HG02981 (cell line): ENCODE measurements around the gene ADGRA3.

ENCODE experiments used
- ATAC-seq: cut with Tn5 transposase; IDR thresholded peaks from one replicate; pipeline ENCODE4 v1.9.1; 2021; ENCODE audit warnings: mild to moderate bottlenecking, moderate library complexity; ENCODE audit not compliant: unreplicated experiment

ADGRA3 gene, protein sequence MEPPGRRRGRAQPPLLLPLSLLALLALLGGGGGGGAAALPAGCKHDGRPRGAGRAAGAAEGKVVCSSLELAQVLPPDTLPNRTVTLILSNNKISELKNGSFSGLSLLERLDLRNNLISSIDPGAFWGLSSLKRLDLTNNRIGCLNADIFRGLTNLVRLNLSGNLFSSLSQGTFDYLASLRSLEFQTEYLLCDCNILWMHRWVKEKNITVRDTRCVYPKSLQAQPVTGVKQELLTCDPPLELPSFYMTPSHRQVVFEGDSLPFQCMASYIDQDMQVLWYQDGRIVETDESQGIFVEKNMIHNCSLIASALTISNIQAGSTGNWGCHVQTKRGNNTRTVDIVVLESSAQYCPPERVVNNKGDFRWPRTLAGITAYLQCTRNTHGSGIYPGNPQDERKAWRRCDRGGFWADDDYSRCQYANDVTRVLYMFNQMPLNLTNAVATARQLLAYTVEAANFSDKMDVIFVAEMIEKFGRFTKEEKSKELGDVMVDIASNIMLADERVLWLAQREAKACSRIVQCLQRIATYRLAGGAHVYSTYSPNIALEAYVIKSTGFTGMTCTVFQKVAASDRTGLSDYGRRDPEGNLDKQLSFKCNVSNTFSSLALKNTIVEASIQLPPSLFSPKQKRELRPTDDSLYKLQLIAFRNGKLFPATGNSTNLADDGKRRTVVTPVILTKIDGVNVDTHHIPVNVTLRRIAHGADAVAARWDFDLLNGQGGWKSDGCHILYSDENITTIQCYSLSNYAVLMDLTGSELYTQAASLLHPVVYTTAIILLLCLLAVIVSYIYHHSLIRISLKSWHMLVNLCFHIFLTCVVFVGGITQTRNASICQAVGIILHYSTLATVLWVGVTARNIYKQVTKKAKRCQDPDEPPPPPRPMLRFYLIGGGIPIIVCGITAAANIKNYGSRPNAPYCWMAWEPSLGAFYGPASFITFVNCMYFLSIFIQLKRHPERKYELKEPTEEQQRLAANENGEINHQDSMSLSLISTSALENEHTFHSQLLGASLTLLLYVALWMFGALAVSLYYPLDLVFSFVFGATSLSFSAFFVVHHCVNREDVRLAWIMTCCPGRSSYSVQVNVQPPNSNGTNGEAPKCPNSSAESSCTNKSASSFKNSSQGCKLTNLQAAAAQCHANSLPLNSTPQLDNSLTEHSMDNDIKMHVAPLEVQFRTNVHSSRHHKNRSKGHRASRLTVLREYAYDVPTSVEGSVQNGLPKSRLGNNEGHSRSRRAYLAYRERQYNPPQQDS (N-terminal part only)

DNA sequence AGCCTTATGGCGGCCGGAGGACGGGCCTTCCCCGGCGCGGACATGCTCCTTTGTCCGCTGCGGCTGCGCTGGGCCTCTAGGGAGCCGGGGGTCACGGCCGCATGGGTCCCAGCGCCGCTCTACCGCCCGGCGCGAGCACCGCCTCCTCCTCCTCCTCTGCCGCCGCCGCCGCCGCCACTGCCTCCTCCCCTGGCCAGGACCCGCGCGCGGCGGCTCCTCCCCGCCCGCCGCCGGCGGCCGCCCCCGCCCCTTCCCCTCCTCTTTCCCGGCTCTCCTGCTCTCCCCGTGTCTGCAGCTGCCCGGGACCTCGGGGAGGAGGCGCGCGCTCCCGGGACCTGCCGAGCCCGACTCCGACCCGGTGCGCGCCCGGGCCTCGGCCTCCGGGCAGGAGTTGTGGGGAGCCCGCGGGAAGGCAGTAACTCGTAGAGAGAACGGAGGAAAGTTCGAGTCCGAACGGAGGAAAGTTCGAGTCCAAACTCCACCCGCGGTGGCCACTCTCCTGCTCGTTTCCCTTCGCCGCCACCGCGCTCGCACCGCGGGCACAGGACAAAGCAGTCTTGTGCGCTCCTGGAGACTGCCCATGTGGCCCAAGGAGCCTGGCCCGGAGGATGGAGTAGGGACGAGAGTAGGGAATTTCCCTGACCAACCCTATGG is at the start of gene ADGRA3:
Gene ADGRA3 (minus strand): TSS at position 179 of the 654 bp plus-strand sequence. CDS start 282 bp downstream, outside the sequence.
- peak; percentile 54 for ATAC-seq

DNA sequence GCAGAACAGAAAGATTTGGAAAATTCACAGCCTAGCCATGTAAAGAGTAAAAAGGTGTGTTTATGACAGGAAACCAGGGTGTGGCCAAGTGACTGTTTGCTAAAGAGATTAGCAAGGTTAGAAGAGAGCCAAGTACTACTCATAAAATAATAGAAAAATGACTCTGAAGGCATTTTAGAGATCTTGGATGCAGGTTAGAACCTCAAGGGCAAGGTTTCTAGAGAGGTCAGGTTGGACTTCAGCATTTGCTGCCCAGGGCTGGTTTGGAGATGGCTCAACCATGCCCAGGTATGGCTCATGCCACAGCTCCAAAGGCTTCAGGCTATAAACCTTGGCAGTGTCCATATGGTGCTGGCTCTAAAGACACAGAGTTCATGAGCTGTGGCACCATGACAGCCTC is 40.6 kb upstream of the ADGRA3 start:
- no peak for ATAC-seq

DNA sequence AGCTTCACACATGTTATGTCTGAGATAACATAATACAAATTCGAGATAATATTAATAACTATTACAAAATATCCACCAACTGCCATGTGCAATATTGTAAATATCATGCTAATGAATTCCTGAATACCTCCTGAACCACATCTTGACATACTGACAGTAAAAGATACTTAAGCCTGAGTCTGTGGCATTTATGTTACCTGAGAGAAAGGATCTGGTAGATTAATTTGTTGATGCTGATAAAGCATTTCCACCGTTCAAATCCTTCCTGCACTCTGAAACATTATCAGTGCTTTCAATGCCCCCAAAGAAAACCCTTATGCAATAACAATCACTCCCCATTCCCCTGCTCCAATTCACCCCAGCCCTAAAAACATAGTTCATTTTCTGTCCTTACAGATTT is 38.8 kb upstream of the ADGRA3 start:
- no peak for ATAC-seq

DNA sequence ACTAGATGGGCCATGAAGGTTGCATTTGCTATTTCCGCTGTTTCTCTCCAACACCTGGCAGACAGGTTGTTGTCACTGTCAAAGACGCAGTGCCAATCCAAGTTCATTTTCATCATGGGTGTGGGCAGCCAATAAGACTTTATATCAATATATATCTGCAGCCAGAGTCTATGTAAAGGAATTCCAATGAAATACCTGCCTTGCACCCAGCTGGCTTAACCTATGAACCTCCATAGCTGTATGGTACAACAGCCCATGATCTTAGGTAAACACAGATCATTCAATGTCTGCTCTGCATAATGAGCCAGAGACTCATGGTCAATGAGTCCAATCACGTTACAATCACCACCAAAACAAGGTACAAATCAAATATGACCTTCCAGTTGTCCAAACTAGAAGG is 37.7 kb upstream of the ADGRA3 start:
- ATAC-seq: no peak

DNA sequence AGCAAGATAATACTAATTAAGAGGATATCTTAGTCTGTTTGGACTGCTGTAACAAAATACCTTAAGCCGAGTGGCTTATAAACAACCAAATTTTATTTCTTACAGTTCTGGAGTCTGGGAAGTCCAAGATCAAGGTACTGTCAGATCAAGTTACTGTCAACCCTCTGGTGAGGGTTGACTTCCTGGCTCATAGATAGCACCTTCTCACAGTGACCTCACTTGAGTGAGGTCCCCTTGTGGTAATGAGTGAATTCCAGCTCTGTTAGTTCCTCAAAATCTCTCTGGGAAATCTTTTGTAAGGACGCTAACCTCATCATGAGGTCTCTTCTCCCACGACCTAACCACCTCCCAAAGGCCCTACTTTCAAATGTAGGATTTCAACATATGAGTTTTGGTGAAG is 36.9 kb upstream of the ADGRA3 start:
- ATAC-seq: no peak

DNA sequence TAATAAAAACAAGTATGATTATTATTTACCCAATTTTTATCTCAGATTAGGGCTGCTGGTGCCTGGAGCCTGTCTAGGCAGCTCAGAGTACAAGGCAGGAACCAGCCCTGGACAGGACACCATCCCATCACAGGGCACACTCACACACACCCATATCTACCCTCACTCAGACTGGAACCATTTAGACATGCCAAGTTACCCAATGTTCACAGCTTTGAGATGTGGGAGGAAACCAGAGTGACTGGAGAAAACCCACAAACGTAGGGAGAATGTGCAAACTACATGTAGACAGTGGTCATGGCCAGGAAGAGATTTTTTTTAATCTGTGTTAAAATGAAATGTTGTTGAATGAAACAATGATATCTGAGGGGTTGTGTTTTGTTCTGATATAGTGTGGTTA is 35.7 kb upstream of the ADGRA3 start:
- no peak for ATAC-seq

DNA sequence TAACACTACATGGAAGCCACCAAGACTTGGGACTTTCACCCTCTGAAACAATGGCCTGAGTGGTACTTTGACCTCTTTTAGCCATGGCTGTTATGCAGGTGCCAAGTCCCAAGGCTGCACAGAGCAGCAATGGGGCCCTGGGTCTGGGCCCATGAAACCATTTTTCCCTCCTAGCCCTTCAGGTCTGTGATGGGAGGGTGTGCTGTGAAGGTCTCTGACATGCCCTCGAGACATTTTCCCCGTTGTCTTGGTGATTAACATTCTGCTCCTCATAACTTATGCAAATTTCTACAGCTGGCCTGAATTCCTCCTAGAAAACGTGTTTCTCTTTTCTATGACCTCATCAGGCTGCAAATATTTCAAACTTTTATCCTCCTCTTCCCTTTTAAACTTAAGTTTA is 30.4 kb upstream of the ADGRA3 start:
- ATAC-seq: no peak

DNA sequence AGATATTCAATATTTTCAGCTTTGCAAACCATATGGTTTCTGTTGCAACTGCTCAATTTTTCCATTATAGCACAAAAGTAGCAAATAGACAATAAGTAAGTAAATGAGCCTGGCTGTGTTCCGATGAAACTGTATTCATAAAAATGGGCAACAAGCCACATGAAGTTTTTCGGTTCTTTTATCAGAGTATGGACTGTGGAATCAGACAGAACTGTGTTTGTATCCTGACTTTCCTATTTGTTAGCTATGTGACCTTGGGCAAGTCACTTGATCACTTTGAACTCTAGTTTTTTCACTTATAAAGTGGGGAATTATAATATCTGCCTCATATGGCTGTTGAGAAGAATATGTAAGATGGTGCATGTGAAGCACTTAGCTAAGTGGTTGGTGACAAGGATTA is 23.4 kb upstream of the ADGRA3 start:
- ATAC-seq: no peak

DNA sequence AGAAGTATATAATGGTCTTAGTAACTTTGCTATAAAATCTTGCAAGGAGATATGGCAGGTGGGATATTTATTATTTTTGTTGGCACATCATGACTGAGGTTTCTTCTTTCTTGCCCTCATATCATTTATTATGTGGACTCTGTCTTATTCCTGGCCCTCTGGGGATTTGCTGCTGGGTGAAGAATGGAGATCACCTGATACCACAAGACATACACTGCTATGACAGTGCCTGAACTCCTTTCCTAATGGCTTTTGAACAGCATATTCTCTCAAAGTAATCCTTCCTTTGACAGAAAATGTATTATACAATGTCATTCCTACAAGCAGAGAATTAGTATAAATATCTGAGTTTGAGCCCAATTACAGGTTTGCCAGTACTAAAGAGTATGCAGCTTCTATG is 22.0 kb upstream of the ADGRA3 start:
- no peak for ATAC-seq

DNA sequence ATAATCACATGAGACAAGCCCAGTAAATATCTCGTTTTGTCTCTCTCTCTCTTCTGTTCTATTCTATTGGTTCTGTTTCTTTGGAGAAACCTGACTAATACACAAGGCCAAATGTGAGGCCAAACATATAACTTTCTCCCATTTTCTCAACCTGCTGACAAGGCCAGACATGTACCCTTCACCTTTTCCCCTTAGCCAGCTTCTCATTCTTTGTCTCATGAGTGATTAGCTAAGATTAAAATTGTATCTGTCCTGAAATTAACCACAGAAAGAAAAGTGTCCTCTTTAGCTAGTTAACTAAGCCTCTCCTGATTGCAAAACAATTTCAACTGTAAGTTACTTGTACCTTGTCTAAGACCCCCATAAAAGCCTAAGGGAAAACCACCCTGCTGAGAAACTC is 18.5 kb upstream of the ADGRA3 start:
- no peak for ATAC-seq

DNA sequence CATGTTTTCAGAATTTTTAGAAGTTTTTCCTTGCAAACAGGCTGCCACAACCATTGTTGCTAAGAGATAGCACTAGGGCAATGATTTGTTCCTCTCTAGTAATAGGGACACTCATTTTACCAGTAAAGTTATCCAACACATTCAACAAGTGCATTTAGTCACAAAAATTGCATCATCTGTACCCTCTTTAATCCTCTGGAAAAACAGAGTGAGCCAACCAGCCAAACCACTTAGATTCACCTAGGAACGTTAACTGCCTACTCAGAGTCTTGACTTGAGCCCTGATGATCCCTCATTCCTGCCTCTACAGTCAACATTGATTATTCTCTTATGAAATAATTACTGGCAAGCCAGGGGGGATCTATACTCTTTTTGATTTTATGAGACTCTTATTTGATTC is 17.0 kb upstream of the ADGRA3 start:
- ATAC-seq: no peak

DNA sequence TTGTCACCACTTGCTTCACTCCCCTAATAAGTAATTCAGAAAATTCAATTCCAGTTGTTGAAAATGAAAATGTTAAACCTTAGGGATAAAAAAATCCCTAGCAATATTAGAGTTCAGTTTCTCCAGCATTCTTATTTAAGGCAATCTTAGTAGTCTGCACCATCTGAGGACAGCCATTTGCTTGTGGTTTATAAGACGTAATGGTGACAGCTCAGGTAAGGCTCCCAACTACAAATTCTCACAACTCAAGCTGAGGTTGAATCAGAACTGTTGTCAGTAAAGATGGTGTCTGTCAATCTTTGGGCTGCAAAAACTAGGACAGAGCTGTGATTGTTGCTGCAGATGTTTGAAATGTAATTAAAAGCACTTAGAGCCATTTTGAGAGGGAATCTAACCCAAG is 16.3 kb upstream of the ADGRA3 start:
- no peak for ATAC-seq

DNA sequence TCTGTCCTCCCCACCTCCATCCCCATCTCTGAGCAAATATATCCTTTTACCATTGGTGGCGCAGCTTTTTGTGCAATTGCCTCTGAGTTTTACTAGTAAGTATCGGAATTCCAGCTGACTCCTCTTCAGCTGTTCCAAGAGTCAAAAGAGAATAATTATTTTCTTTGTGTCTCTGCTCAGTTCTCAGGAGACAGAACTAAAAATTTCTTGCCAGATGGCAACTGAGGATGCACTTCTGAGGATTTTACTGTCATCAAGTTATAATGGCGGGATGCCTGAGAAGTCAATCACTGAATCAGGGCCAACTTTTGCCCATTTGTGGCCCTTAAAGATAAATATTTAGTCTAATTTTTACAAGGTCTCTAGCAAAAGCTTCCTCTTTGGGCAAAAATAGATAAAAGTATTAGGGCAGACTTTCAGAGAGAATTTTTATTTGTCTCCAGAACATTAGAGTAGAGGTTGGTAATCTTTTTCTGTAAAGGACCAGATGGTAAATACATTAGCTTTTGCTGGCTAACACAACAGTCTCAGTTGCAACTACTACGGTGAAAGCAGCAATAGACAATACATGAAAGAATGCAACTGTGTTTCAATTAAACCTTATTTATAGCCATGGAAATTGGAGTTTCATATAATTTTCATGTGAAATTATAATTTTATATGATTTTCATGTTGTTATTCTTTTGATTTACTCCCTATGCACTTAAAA is 15.6 kb upstream of the ADGRA3 start:
- ATAC-seq: no peak

DNA sequence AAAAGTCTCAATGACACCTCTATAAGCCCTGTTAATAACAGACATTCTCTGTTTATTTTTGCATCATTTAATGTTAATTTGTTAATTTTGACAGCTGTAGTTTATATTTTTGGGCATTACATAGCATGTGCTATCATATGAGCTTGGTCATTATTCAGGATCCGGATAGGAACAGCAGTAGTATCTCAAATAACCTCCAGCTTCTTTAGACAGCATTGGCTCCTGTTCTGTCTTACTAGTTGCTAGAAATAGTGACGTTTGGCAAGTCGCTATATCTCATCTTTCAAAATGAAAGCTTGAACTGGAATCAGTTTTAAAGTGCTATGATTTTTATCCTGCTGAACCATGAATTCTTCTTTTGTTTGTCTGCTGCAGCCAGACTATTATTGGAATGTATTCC is 9.0 kb upstream of the ADGRA3 start:
- no peak for ATAC-seq

DNA sequence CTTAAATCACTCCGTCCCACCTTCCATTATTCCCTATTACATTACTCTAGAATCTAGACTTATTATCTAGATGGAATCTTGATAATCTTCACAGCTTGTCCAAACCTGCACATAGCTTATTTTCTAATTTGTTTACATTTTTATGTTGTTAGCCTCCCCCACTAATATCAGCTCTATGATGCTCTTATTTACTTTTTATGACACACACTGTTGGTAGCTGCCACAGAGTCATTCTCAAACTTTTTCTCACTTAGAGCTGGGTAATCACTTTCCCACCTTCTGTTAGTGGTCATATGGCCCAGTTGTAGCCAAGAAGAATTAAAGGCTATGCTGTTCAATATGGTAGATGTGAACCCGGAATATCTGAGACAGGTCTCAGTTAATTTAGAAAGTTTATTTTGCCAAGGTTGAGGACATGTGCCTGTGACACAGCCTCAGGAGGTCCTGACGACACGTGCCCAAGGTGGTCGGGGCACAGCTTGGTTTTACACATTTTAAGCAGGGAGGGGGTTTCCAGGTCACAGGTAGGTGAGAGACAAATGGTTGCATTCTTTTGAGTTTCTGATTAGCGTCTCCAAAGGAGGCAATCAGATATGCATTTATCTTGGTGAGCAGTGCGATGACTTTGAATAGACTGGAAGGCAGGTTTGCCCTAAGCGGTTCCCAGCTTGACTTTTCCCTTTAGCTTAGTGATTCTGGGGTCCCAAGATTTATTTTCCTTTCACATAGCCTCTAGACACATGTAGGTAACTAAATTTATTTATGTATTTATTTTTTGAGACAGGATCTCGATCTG is 7.0 kb upstream of the ADGRA3 start:
- no peak for ATAC-seq

DNA sequence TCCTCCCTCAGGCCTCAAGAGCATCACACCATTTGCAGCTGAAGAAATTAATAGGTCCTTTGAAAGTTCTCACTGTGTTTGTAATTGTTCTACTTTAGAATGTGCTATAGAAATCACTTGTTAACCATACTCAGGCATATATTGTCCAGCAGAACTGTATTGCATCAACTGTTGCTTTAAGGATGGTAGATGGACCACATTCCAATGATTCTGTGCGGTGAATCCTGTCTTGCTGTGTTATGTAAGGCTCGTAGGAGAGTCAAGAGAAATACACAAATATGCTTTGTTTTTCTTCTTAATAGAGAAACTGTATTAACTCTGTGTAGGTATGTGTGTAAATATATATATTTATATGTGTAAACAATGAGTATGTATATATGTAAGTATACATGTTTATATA is 6.3 kb upstream of the ADGRA3 start:
- ATAC-seq: no peak

DNA sequence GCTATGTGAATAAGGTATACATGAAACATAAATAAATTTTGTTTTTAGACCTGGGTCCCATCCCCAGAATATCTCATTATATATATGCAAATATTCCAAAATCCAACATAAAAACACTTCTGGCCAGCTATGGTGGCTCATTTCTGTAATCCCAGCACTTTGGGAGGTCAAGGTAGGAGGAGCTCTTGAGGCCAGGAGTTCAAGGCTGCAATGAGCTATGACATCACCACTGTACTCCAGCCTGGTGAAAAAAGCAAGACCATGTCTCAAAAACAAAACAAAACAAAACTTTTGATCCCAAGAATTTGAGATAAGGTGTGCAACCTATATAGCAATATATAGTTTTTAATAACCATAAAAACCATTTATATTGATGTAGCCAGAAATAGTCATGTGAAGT is 5.4 kb upstream of the ADGRA3 start:
- no peak for ATAC-seq

DNA sequence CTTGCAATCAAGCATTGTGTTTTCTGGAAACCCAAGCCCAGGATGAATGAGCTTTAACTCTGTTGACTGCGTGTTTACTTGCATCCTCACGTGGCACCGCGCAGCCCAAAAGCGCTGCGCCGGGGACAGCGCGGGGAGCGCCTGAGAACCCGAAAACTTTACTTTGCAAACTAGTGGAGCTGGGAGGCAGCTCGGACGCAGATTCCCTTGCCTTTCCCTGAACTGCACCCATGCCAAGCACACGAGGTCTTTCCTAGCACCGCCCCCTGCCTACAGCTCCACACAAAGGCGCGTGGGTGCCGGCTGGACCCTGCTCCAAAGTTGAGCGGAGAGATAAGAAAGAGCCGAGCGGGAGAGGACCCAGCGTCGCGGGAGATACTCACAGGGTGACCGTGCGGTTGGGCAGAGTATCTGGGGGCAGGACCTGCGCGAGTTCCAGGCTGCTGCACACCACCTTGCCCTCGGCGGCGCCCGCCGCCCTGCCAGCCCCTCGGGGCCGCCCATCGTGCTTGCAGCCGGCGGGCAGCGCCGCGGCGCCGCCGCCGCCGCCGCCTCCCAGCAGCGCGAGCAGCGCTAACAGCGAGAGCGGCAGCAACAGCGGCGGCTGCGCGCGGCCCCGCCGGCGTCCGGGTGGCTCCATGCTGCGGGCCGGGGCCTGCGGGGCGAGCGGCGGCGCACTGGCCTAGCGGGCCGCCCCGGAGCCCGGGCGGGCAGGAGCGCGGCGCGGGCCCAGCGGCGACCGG is 550 bp downstream of the ADGRA3 start:
- ATAC-seq: peak; percentile 47

DNA sequence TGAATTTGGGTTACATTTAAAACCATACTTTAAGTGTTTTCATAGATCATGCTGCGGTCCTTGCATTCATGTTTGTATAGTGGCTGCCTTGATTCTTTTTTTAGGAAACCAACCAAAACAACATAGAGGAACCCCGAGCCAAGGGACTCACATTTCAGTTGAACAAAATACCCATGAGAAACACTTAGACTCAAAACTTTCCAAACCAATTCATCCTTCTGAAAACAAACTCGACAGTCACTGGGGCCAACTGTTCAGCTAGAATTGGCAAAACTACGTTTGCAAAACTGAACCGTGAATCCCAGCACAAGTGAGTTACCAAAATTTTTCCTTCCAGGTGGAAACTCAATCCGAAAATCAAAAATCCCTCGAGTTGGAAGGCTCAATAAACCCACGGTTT is 1.4 kb downstream of the ADGRA3 start:
- ATAC-seq: no peak
